ENCODE measurements around the gene TIMM44.

TIMM44 gene

GRCh38 chr19:7905859-7906258 lies 37.6 kb downstream of the TIMM44 start:
- Histone ChIP-seq H3K36me3 (peaks cover 40% of the 10 kb centered on the region), H3K27me3 (ENCODE audit: insufficient read depth, low read depth, severe bottlenecking) (no peaks in the 10 kb centered on the region), H3K9me3 (ENCODE audit: severe bottlenecking) (no peaks in the 10 kb centered on the region), H3K4me3 (ENCODE audit: low read depth, low read length) (no peak overlapping the region), H3K27ac (no peak overlapping the region)
- DNase-seq, result no peak
- no peak for TF ChIP-seq CTCF (IDR thresholded peaks at IDR 0.05; ENCODE audit: low read depth, low read length)

DNA sequence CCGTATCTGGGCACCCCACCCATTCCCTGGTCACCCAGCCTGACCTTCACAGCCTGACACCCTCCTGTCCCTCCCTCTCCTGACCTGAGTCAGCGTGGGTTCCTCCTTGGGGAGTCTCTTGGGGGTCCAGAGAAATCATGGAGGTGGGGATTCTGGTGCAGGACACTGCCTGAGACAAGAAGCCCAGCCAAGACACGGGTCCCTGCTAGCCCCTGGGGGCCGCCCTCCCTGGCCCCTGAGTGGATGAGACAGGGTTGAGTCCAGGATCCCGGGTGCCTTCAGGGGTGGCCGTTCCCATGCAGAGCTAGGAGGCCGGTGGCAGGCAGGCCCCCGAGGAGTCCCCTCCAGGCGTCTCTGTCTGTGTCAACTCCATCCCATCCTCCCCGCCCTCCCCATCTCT lies 38.2 kb downstream of the TIMM44 start:
- Histone ChIP-seq H3K4me3 (ENCODE audit: low read depth, low read length) (no peak overlapping the region), H3K36me3 (peaks cover 34% of the 10 kb centered on the region)
- TF ChIP-seq CTCF (IDR thresholded peaks at IDR 0.05; ENCODE audit: low read depth, low read length), result no peak

DNA sequence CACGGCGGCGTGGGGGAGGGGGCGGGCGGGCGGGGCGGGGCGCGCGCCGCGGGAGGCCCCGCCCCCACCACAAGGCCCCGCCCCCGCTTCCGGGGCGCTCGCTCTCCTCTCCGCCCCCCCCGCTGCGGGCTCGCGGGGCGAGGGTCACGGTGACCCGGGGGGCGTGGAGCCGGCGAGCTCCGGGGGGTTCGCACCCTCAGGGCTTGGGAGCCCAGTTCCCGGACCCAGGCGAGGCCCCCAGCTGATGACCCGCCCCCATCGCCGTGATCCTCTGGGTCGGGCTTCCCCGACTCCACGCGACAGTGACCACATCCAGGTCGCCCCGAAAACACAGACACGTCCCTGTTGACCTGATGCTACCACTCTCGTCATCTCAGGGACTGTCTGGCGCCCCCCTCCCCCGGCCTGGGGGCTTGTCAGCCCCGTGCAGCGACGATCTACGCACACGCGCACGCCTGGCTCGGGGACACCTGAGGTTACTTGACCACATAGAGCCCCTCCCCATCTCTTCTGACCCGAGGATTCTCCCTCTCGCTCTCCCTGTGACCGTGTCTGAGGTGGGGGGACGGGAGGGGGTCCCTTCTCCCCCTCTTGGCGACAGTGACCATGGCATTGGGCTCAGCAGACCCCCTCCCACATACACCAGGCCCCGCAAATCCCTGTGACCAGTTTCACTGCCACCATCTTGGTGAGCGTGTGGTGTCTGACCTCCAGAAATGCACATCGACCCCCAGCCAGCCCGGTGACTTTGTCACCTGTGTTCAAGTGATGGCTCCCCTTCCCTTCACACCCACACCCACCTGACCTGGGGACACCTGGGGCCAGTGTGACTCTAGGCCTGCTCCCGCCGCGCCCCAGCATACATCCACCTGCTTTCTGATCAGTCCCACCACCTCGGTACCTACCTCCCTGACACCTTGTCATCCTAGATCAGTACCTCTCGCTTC lies 39.1 kb downstream of the TIMM44 start:
- Histone ChIP-seq H3K4me3 (ENCODE audit: low read depth, low read length) (peak overlapping the region; percentile 59), H3K27me3 (ENCODE audit: insufficient read depth, low read depth, severe bottlenecking) (no peaks in the 10 kb centered on the region)
- TF ChIP-seq CTCF (IDR thresholded peaks at IDR 0.05; ENCODE audit: low read depth, low read length), result no peak

More for the DNA sequence above, 38.2 kb downstream of the TIMM44 start:
- Histone ChIP-seq H3K9me3 (ENCODE audit: severe bottlenecking) (no peaks in the 10 kb centered on the region), H3K27me3 (ENCODE audit: insufficient read depth, low read depth, severe bottlenecking) (no peaks in the 10 kb centered on the region), H3K27ac (no peak overlapping the region)
- DNase-seq, result no peak

DNA sequence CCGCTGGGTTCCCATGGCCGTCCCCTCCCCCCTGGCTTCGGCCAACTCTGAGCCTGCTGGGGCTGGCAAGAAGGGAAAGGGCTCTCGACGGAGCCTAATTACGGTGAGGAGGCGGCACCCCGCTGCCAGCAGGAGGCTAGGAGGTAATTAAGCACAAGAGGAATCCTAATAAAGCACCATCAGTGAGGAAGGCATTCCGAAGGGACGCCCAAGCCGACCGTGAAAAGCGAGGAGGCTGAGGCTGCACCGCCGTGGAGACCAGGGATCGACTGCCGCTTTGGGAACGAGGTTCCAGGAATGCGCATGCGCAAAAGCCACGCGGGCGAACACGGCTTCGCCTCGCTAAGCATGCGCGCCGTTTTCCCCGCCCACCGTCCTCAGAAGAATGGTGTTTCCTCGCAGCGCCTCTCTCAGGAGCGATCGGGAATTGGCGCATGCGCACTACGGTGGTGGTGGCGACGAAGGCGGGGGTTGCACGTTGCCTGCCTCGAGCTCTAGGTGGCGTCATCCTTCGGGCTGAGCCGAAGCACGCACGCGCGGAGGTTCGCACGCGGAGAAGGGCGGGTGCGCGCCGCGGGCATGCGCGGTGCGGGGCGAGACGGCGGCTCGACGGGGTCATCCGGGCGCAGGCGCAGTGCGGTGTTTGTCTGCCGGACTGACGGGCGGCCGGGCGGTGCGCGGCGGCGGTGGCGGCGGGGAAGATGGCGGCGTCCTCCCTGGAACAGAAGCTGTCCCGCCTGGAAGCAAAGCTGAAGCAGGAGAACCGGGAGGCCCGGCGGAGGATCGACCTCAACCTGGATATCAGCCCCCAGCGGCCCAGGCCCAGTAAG lies 40.0 kb downstream of the TIMM44 start, which contains the start of gene MAP2K7:
MAP2K7 (plus strand) TSS at position 634 of the 830 bp plus-strand sequence; CDS start at position 702, 68 bp downstream.
- H3K9me3 ChIP-seq (ENCODE audit: severe bottlenecking), result no peaks in the 10 kb centered on the region
- H3K36me3 ChIP-seq, result peaks cover 25% of the 10 kb centered on the region
- TF ChIP-seq CTCF (IDR thresholded peaks at IDR 0.05; ENCODE audit: low read depth, low read length), result peak; percentile 86
- no peaks in the 10 kb centered on the region for H3K27me3 ChIP-seq (ENCODE audit: insufficient read depth, low read depth, severe bottlenecking)
- DNase-seq, result peak; percentile 99
- H3K4me3 ChIP-seq (ENCODE audit: low read depth, low read length), result peak within 1 kb of the TSS; percentile 59
- H3K27ac ChIP-seq, result peak within 1 kb of the TSS; percentile 83

More for the DNA sequence above, 39.1 kb downstream of the TIMM44 start:
- H3K27ac ChIP-seq, result peak overlapping the region; percentile 81
- peaks cover 28% of the 10 kb centered on the region for H3K36me3 ChIP-seq
- H3K9me3 ChIP-seq (ENCODE audit: severe bottlenecking), result no peaks in the 10 kb centered on the region
- no peak for DNase-seq

GRCh38 chr19:7902796-7903243 lies 40.6 kb downstream of the TIMM44 start:
- Histone ChIP-seq H3K27ac (peak overlapping the region; percentile 83), H3K27me3 (ENCODE audit: insufficient read depth, low read depth, severe bottlenecking) (no peaks in the 10 kb centered on the region), H3K9me3 (ENCODE audit: severe bottlenecking) (no peaks in the 10 kb centered on the region), H3K36me3 (peaks cover 25% of the 10 kb centered on the region), H3K4me3 (ENCODE audit: low read depth, low read length) (peak overlapping the region; percentile 51)
- DNase-seq, result no peak
- TF ChIP-seq CTCF (IDR thresholded peaks at IDR 0.05; ENCODE audit: low read depth, low read length), result no peak
